ENCODE data around the gene TBC1D2B. TPM values are rescaled to one million over a fixed set of nuclear protein-coding genes. Genes with fewer than 3 reads are reported as not detected.
A peak's percentile ranks its signal among the peaks of the same experiment; 100 is the strongest.

Gene TBC1D2B
- total and polyA plus RNA-seq, 9 donors = 42.3 to 146 (median 115) TPM

GRCh38 chr15:78108300-78109084 is 31.0 kb upstream of the TBC1D2B start:
- no peak overlapping the region for H3K4me3 ChIP-seq
- no peaks in the 10 kb centered on the region for H3K36me3 ChIP-seq
- peak; percentile 80 to 90 (median 86) for DNase-seq
- H3K9me3 ChIP-seq = no peaks in the 10 kb centered on the region
- no peaks in the 10 kb centered on the region for H3K27me3 ChIP-seq
- 48 to 52% (median 49%) methylated on average over 11 of the region's 11 CpGs for WGBS, 3 donors
- intact Hi-C loops (cut with DNase I) = loop anchor here in 3 of 4 donors (2.0 to 5.0 kb wide), 2 partner anchors 141 to 142 kb away; no protein-coding TSS in a partner anchor
- H3K27ac ChIP-seq = no peak overlapping the region
- TF ChIP-seq CTCF (IDR thresholded peaks at IDR 0.05) (peak; percentile 85 to 96 (median 94)), EP300 (IDR thresholded peaks at IDR 0.05) (no peak)
- no peaks in the 10 kb centered on the region for H3K4me1 ChIP-seq (ENCODE audit: insufficient read depth)

DNA sequence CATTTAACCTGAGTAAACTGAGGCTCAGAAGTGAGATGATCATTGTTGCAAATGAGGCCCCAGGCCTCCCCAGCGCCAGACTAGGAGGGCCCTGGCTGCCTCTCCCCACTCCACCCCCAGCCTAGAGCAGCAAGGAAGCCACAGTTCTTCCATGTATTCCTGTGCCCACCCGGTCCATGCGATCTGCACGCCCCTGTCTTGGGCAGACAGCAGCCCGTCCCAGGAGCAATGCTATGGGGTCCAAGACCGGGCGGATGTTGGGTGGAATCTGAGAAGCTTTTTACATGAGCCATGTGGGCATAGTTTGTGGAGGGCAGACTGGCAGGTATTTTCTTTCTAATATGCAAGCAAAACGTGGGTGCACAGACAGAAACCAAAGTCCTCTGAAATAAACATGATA is 30.0 kb upstream of the TBC1D2B start:
- WGBS, 3 donors = 95 to 96% (median 96%) methylated on average over 8 of the region's 8 CpGs
- no peaks in the 10 kb centered on the region for H3K4me1 ChIP-seq (ENCODE audit: insufficient read depth)
- intact Hi-C loops (cut with DNase I) = loop anchor here in 2 of 4 donors (2.0 to 5.0 kb wide), 2 partner anchors 140 to 141 kb away; no protein-coding TSS in a partner anchor

GRCh38 chr15:78105476-78106241 is 28.1 kb upstream of the TBC1D2B start:
- Histone ChIP-seq H3K4me3 (no peak overlapping the region), H3K27ac (no peak overlapping the region), H3K9me3 (no peaks in the 10 kb centered on the region), H3K36me3 (no peaks in the 10 kb centered on the region), H3K4me1 (ENCODE audit: insufficient read depth) (no peaks in the 10 kb centered on the region), H3K27me3 (no peaks in the 10 kb centered on the region)
- DNase-seq = no peak
- 89 to 92% (median 92%) methylated on average over 16 of the region's 16 CpGs for WGBS, 3 donors
- TF ChIP-seq EP300 (IDR thresholded peaks at IDR 0.05) = no peak
- TF ChIP-seq CTCF (IDR thresholded peaks at IDR 0.05) = no peak
- TF ChIP-seq POLR2A (IDR thresholded peaks at IDR 0.05) = no peak
- intact Hi-C loops (cut with DNase I) = loop anchor here in 2 of 4 donors (2.0 to 5.0 kb wide), 2 partner anchors 138 to 139 kb away; no protein-coding TSS in a partner anchor

More for the DNA sequence above, 30.0 kb upstream of the TBC1D2B start:
- H3K36me3 ChIP-seq = no peaks in the 10 kb centered on the region
- no peak overlapping the region for H3K27ac ChIP-seq
- TF ChIP-seq POLR2A (IDR thresholded peaks at IDR 0.05) (no peak), CTCF (IDR thresholded peaks at IDR 0.05) (no peak), EP300 (IDR thresholded peaks at IDR 0.05) (no peak)
- H3K27me3 ChIP-seq = no peaks in the 10 kb centered on the region
- H3K4me3 ChIP-seq = no peak overlapping the region
- H3K9me3 ChIP-seq = no peaks in the 10 kb centered on the region
- peak in 1 of 5 donors; percentile 33 for DNase-seq

GRCh38 chr15:78104566-78105475 is 27.3 kb upstream of the TBC1D2B start:
- no peaks in the 10 kb centered on the region for H3K9me3 ChIP-seq
- no peak overlapping the region for H3K27ac ChIP-seq
- intact Hi-C loops (cut with DNase I) = loop anchor here in 1 of 4 donors (5.0 kb wide), 1 partner anchor 138 kb away; no protein-coding TSS in a partner anchor
- H3K4me1 ChIP-seq (ENCODE audit: insufficient read depth) = no peaks in the 10 kb centered on the region
- no peak for TF ChIP-seq EP300 (IDR thresholded peaks at IDR 0.05)
- TF ChIP-seq POLR2A (IDR thresholded peaks at IDR 0.05) = no peak
- no peak for TF ChIP-seq CTCF (IDR thresholded peaks at IDR 0.05)
- WGBS, 3 donors = 80 to 87% (median 82%) methylated on average over 12 of the region's 12 CpGs
- no peak overlapping the region for H3K4me3 ChIP-seq
- no peaks in the 10 kb centered on the region for H3K27me3 ChIP-seq
- H3K36me3 ChIP-seq = no peaks in the 10 kb centered on the region
- DNase-seq = no peak
